Endothelial cell of umbilical vein (primary cell): ENCODE measurements around the gene MTG1. TPM values are rescaled to one million over a fixed set of nuclear protein-coding genes. Genes with fewer than 3 reads are reported as not detected.
"Not testable (repeated sequence)": the region's sequence is repeated elsewhere in the genome, so short reads cannot be mapped to it uniquely, and the experiment has no call there.

Source experiments
- BruUV-seq: library from RNA; stranded (reverse); fragments of 400-500 nt; replicated peaks from 2 replicates; lab custom pipeline; 2021; lab: Mats Ljungman, UMichigan
- CTCF ChIA-PET: fragments of 300-600, 350-600 bp; sonication (Branson Sonifier 250); formaldehyde crosslinking; loops from one replicate; lab custom pipeline; 2021; ENCODE audit warnings: antibody characterized with exemption, inconsistent platforms; lab: Charles Lee
- POLR2A ChIA-PET: fragments of 300-600, 350-600 bp; sonication (Branson Sonifier 250); formaldehyde crosslinking; loops from one replicate; lab custom pipeline; 2021; ENCODE audit warnings: antibody characterized with exemption, inconsistent platforms; lab: Charles Lee
- DNase-seq: peaks from one replicate; pipeline ENCODE4 v3.0.0-alpha.2; 2011; ENCODE audit warnings: low read depth, low spot score
- FAIRE-seq: peaks from 2 replicates; lab custom pipeline; 2011; peaks lifted over from hg19 to GRCh38; lab: Jason Lieb, UNC
- H2AFZ ChIP-seq: 2 replicates; pipeline ENCODE4 v1.6.0; 2012; ENCODE audit warnings: low read depth, low read length, control low read depth, inconsistent platforms
- H3K27ac ChIP-seq: 2 replicates; pipeline ENCODE4 v1.5.1; 2011; ENCODE audit warnings: low read depth, mild to moderate bottlenecking, control low read depth, low read length, moderate library complexity; ENCODE audit not compliant: insufficient read depth
- H3K27me3 ChIP-seq, 2 experiments: 2 replicates each; pipeline versions ENCODE4 v1.6.0 to v1.6.1; 2011; ENCODE audit warnings: low read length in 2 of 2, mixed read lengths in 1 of 2; ENCODE audit not compliant: control insufficient read depth in 2 of 2, insufficient read depth in 2 of 2
- H3K36me3 ChIP-seq, 2 experiments: 2 replicates in 1 of 2; 3 replicates in 1 of 2; pipeline ENCODE4 v1.5.1; 2011; ENCODE audit warnings: low read length in 2 of 2, mild to moderate bottlenecking in 1 of 2, moderate library complexity in 1 of 2; ENCODE audit not compliant: control insufficient read depth in 2 of 2, insufficient read depth in 2 of 2; ENCODE audit errors: extremely low read depth in 1 of 2
- H3K4me1 ChIP-seq: 3 replicates; pipeline ENCODE4 v1.5.1; 2011; ENCODE audit warnings: mild to moderate bottlenecking, low read length; ENCODE audit not compliant: control insufficient read depth, insufficient read depth; ENCODE audit errors: extremely low read depth
- H3K4me2 ChIP-seq: 2 replicates; pipeline ENCODE4 v1.6.1; 2011; ENCODE audit warnings: low read length, control low read depth, mixed read lengths; ENCODE audit not compliant: insufficient read depth
- H3K4me3 ChIP-seq, 3 experiments: fragments of 200-600 bp in 1 of 3; sonication (generic), shearing (Covaris generic) in 1 of 3; replicated peaks in 1 of 3; 2 replicates each; pipeline ENCODE4 v1.5.1; 2011 to 2016; ENCODE audit warnings: control low read depth in 3 of 3, low read length in 3 of 3, mild to moderate bottlenecking in 2 of 3, inconsistent platforms in 1 of 3, low read depth in 1 of 3, moderate library complexity in 1 of 3; ENCODE audit not compliant: insufficient read depth in 1 of 3
- H3K79me2 ChIP-seq: 2 replicates; pipeline ENCODE4 v1.6.0; 2012; ENCODE audit warnings: low read length, inconsistent platforms; ENCODE audit not compliant: control insufficient read depth, insufficient read depth
- H3K9ac ChIP-seq: replicated peaks from 2 replicates; pipeline ENCODE3; 2011; ENCODE audit warnings: low read length, control low read depth; ENCODE audit not compliant: insufficient read depth; ENCODE audit errors: extremely low read depth
- H3K9me1 ChIP-seq: replicated peaks from 3 replicates; pipeline ENCODE4 v1.6.0; 2011; ENCODE audit warnings: mild to moderate bottlenecking, low read length; ENCODE audit not compliant: control insufficient read depth, insufficient read depth; ENCODE audit errors: extremely low read depth
- H3K9me3 ChIP-seq: replicated peaks from 2 replicates; pipeline ENCODE4 v1.5.1; 2012; ENCODE audit warnings: low read length, inconsistent platforms; ENCODE audit not compliant: control insufficient read depth, insufficient read depth
- H4K20me1 ChIP-seq: replicated peaks from 2 replicates; pipeline ENCODE3; 2011; ENCODE audit warnings: mild to moderate bottlenecking, low read length; ENCODE audit not compliant: control insufficient read depth, insufficient read depth; ENCODE audit errors: extremely low read depth
- EZH2 ChIP-seq: IDR thresholded peaks from 2 replicates; pipeline ENCODE4 v1.6.1; 2012; ENCODE audit warnings: borderline replicate concordance, low read depth, mild to moderate bottlenecking, moderate library complexity, low read length, inconsistent platforms; ENCODE audit not compliant: severe bottlenecking
- FOS ChIP-seq: IDR thresholded peaks from 2 replicates; pipeline ENCODE4 v1.6.1; 2011; ENCODE audit warnings: mild to moderate bottlenecking, low read length, moderate library complexity, borderline replicate concordance; ENCODE audit not compliant: insufficient read depth
- GATA2 ChIP-seq: IDR thresholded peaks from 2 replicates; pipeline ENCODE4 v1.7.0; 2011; ENCODE audit warnings: low read depth, mild to moderate bottlenecking, moderate library complexity, mixed read lengths, low read length; ENCODE audit not compliant: insufficient read length, insufficient read depth
- JUN ChIP-seq: IDR thresholded peaks from 2 replicates; pipeline ENCODE4 v1.6.1; 2011; ENCODE audit warnings: borderline replicate concordance, low read depth; ENCODE audit not compliant: insufficient read length, insufficient read depth
- MYC ChIP-seq: IDR thresholded peaks from one replicate; pipeline ENCODE4 v1.6.1; 2011; ENCODE audit warnings: mild to moderate bottlenecking, low read depth, low read length
- POLR2A ChIP-seq: IDR thresholded peaks from 2 replicates; pipeline ENCODE4 v1.6.1; 2012; ENCODE audit warnings: low read depth, mild to moderate bottlenecking, control low read depth, low read length
- POLR2AphosphoS5 ChIP-seq: IDR thresholded peaks from 2 replicates; pipeline ENCODE4 v1.6.1; 2012; ENCODE audit warnings: low read depth, mild to moderate bottlenecking, control low read depth, low read length, moderate library complexity; ENCODE audit not compliant: insufficient read depth
- dilution Hi-C: fragments of 300-500 bp; cut with MboI; formaldehyde crosslinking; loops from one replicate; pipeline ENCODE4 v1.15.0; 2019; ENCODE audit warnings: low sequenced_read_pairs; ENCODE audit not compliant: extremely low pct_ligation_motif_present
- intact Hi-C: fragments of 100-400 bp; cut with micrococcal nuclease; formaldehyde crosslinking; loops from one replicate; pipeline ENCODE4 v1.10.0; 2022
- polyA plus RNA-seq, 4 experiments: library from polyadenylated mRNA; depleted of rRNA in 3 of 4; stranded (reverse) in 3 of 4; unstranded in 1 of 4; fragments of >200 nt; gene quantifications; 2 replicates each; pipeline versions ENCODE4 v1.2.1 to v1.2.3, GENCODE V29; 2011 to 2012; ENCODE audit warnings: missing spikeins in 1 of 4
- total RNA-seq: library from RNA; stranded (reverse); gene quantifications from 2 replicates; pipeline ENCODE4 v1.2.3, GENCODE V29; 2021
- TF ChIP-seq, protein P1 (sequence below): IDR thresholded peaks from 2 replicates; pipeline ENCODE4 v1.6.1; 2011; ENCODE audit not compliant: insufficient read depth, insufficient read length
- TF ChIP-seq, protein P2 (sequence below), 2 donors: IDR thresholded peaks; 1 replicate in 1 of 2; 2 replicates in 1 of 2; pipeline ENCODE4 v1.5.1; 2011; ENCODE audit warnings: low read length in 2 of 2, mild to moderate bottlenecking in 2 of 2, moderate library complexity in 2 of 2, control low read depth in 1 of 2, inconsistent platforms in 1 of 2, low read depth in 1 of 2; ENCODE audit not compliant: insufficient read depth in 1 of 2; ENCODE audit errors: extremely low read depth in 1 of 2

Gene MTG1
- total and polyA plus RNA-seq, 2 donors (not counting 3 experiments of a cell fraction or from before 2014, with no cell fraction given), result 66.5 to 91.6 TPM

- TF ChIP-seq EZH2, result no peak
- no peak for TF ChIP-seq POLR2A
- TF ChIP-seq, protein P1, sequence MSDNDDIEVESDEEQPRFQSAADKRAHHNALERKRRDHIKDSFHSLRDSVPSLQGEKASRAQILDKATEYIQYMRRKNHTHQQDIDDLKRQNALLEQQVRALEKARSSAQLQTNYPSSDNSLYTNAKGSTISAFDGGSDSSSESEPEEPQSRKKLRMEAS, result no peak
- TF ChIP-seq POLR2AphosphoS5, result no peak
- TF ChIP-seq GATA2, result no peak
- TF ChIP-seq FOS, result no peak
- TF ChIP-seq JUN, result no peak
- no peak for TF ChIP-seq MYC
- TF ChIP-seq, protein P2, sequence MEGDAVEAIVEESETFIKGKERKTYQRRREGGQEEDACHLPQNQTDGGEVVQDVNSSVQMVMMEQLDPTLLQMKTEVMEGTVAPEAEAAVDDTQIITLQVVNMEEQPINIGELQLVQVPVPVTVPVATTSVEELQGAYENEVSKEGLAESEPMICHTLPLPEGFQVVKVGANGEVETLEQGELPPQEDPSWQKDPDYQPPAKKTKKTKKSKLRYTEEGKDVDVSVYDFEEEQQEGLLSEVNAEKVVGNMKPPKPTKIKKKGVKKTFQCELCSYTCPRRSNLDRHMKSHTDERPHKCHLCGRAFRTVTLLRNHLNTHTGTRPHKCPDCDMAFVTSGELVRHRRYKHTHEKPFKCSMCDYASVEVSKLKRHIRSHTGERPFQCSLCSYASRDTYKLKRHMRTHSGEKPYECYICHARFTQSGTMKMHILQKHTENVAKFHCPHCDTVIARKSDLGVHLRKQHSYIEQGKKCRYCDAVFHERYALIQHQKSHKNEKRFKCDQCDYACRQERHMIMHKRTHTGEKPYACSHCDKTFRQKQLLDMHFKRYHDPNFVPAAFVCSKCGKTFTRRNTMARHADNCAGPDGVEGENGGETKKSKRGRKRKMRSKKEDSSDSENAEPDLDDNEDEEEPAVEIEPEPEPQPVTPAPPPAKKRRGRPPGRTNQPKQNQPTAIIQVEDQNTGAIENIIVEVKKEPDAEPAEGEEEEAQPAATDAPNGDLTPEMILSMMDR (IDR thresholded peaks at IDR 0.05; ENCODE audit: extremely low read depth in 1 of 2, insufficient read depth in 1 of 2, low read depth in 1 of 2, low read length in 2 of 2), result no peak
- ChIA-PET POLR2A (no interaction called here), CTCF (no interaction called here)
- Histone ChIP-seq H3K9me1 (peaks cover 2% of the 10 kb centered on the region), H3K4me3 (no peak overlapping the region), H3K4me2 (no peak overlapping the region), H3K4me1 (no peaks in the 10 kb centered on the region), H3K79me2 (peaks cover 39% of the 10 kb centered on the region), H3K27me3 (no peaks in the 10 kb centered on the region), H3K9me3 (no peaks in the 10 kb centered on the region), H2AFZ (no peak overlapping the region), H3K36me3 (peaks cover 7 to 11% of the 10 kb centered on the region in 2 experiments), H4K20me1 (peaks cover 5% of the 10 kb centered on the region), H3K27ac (no peak overlapping the region), H3K9ac (no peak overlapping the region)
- no TSS peak for BruUV-seq
- intact Hi-C loops, result no loop called here
- DNase-seq (no peak), FAIRE-seq (no peak)
- dilution Hi-C loops, result no loop called here
Observed at GRCh38 chr10:133412381-133412711, 18.4 kb downstream of the MTG1 start.

DNA sequence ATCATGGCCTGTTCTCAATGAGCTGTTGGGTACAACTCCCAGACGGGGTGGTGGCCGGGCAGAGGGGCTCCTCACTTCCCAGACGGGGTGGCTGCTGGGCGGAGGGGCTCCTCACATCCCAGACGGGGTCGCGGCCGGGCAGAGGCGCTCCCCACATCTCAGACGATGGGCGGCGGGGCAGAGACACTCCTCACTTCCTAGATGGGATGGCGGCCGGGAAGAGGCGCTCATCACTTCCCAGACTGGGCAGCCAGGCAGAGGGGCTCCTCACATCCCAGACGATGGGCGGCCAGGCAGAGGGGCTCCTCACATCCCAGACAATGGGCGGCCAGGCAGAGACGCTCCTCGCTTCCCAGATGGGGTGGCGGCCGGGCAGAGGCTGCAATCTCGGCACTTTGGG lies 20.4 kb downstream of the MTG1 start:
- H3K9me1 ChIP-seq, CTCF ChIA-PET, H4K20me1 ChIP-seq, H3K27me3 ChIP-seq, POLR2A ChIA-PET, DNase-seq, H3K4me2 ChIP-seq, dilution Hi-C loops, H3K4me1 ChIP-seq, H2AFZ ChIP-seq, intact Hi-C loops, H3K4me3 ChIP-seq, H3K27ac ChIP-seq, FAIRE-seq, H3K9ac ChIP-seq, H3K9me3 ChIP-seq, BruUV-seq: not testable (repeated sequence)
- Histone ChIP-seq H3K36me3 (peaks cover 10 to 13% of the 10 kb centered on the region in 2 experiments), H3K79me2 (peaks cover 22% of the 10 kb centered on the region)
